Right lung (tissue), 5 donors: Measurements from ENCODE around the gene LRFN4. TPM values are rescaled to one million over a fixed set of nuclear protein-coding genes. Genes with fewer than 3 reads are reported as not detected.

Source experiments
- DNase-seq, 2 donors: peaks; one replicate each; pipeline ENCODE4 v3.0.0-alpha.2; 2013
- polyA plus RNA-seq, 5 donors: library from polyadenylated mRNA; unstranded; fragments of 120-200 nt; gene quantifications; one replicate each; pipeline versions ENCODE4 v1.2.1 to v1.2.3, GENCODE V29; 2013; ENCODE audit warnings: inconsistent platforms in 1 of 5, low replicate concordance in 1 of 5; ENCODE audit not compliant: insufficient read length in 5 of 5, insufficient read depth in 1 of 5

Gene LRFN4
- polyA plus RNA-seq, 5 donors, result 6.4 to 19.8 (median 8.8) TPM

DNA sequence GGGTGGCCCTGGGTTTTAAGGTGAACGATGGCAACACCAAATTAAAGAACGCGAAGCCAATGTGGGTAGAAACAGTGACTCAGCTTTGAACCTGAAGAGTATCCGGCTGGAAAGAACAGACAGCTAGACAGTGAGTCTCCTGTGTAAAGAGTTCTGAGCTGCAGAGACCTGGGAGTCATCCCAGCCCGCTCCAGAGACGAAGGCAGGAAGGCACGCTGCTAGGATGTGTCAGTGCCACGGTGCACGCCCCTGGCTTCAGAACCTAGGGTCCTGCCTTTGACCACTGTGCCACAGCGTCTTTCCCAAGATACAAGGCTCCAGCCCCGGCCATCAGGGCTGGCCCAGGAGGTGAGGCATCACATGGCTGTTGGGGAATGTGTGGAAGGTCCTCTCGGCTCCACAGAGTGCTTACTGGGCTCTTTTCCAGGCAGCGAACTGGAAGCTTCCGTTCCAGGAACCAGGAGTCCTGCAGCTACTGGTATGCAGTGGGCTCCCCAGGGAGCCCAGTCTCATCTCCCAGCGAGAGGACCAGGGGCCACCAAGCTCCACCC is 29.9 kb downstream of the LRFN4 start:
- no peak for DNase-seq

DNA sequence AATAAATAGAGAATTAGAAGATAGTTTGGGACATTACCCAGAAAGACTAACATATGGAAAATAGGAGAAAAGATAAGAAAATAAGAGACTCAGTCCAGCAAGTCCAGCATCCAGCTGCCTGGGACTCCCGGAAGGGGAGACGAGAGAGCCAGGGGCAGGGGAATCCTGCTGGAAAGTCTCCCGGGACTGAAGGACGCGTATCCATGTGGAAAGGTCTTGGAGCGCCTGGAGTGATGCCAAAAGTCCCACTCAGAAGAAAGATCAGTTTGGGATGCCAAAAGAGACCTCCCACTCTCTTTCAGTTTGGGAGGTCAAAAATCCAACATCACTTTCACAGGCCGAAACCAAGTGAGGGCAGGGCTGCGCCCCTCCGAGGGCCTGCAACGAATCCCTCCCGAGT is 30.7 kb downstream of the LRFN4 start:
- peak; percentile 75 to 76 for DNase-seq

DNA sequence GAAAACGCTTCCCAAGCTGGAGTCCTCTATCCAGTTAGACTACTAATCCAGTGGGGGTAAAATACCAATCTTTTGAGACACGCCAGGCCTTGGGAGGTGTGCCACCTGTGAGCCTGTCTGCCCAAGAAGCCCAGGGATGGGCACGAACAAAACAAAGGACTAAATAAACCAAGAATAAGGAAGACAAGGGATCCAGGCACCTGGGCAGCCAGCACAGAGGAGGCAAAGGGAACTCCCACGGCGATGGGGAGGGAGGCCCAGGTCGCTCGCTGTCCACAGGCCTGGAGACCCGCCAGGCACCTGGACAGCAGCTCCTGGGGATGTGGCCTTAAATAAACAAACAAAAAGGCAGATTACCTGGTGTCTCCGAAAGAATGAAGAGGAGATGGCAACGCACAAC is 31.4 kb downstream of the LRFN4 start:
- no peak for DNase-seq

DNA sequence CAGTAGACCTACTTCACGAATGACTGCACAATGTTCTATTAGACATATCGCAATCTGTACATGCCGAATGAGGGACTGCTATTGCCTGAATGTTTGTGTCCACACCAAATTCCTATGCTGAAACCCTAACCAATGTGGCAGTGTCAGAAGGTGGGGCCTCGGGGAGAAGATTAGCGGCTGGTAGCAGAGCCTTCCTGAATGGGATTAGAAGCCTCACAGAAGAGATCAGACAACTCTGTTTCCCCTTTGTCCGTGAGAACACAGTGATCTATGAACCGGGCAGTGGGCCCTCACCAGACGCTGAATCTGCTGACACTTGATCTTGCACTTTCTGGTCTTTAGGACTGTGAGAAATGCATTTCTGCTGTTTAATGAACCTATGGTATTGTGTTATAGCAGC is 33.1 kb downstream of the LRFN4 start:
- DNase-seq, result no peak

DNA sequence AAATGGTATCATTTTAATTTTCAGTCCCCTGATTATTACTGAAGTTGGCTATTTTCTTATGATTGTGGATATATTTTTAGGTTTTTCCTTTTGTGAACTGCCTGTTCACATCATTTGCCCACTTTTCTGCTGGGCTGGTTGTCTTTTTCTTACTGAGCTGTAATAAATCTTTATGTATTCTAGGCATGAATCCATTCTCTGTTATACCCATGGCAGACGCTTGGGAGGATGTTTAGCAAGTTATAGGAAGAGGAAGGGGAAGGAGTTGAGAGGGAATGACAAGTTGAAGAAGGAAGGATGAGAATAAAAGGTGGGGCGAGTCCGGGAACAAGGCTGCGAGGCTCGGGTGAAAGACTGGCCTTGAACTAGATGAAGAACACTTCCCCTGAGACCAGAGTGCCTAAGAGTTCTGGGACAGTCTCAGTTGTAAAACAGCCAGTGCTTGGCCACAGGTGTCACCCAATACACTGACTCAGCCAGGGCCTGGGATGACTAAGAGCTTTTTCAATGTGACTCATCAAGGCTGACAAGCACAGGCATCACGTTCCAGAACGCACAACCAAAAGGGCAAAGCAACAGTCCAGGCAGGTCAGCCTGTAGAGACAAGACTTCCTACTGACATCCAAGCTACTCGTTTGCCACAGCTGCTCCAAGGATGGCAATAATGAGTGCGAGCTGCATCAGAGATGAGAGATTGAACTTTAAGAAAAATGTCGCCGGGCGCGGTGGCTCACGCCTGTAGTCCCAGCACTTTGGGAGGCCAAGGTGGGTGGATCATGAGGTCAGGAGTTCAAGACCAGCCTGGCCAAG is 35.2 kb downstream of the LRFN4 start:
- DNase-seq, result no peak

DNA sequence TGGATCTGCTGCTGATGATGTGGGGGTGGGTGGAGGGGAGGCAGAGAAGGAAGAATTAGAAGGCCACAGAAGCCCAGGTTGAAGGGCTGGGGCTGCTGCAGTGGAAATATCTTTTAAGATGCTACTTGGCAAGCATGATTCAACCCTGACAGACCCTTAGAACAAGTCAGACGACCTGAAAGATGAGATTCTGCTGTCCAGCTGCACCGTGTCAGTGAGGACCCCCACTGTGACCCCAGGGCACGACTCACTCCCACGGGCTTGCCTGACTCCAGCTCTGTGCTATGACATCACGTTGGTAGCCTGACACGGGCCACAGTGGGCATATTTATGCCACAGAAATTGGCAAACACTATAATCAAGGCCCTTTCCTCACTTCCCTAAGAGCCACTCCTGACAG is 36.0 kb downstream of the LRFN4 start:
- no peak for DNase-seq

DNA sequence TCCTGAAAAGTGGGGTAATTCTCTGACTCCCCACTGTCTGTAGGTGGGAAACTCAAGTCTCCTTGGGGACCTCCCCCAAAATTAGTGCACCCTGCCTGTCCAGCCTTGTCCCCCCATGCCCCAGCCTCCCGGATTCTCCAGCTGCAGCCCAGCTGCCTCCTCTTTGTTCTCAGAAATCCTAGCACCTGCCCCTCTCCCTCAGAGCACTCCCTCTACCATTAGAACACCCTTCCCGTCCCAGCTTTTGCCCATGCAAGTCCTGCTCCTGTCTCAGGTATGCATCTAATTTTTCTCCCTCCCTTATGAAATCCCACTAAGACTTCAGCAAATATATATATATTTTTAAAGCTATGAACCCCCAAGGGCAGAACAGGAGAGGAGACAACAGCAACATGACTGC is 37.3 kb downstream of the LRFN4 start:
- no peak for DNase-seq

DNA sequence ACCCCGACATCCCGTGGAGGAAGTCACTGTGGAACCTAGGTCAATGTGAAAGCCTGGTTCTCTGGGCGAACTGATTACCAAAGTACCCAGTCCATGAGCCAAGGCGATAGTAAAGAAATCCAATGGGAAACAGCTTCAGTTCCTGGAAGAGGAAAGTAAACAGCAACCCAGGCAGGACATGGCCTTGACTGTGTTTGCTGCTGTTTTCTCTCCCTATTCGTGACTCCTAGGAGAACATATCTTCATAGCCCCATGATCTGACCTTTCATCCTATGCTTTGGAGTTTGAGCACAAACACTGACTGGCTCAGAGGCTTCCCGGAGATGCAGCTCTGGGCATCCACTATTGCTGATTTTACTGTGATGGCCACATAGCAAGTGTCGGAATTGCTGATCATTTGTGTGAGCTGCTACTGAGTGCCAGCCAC is 45.1 kb downstream of the LRFN4 start:
- no peak for DNase-seq

DNA sequence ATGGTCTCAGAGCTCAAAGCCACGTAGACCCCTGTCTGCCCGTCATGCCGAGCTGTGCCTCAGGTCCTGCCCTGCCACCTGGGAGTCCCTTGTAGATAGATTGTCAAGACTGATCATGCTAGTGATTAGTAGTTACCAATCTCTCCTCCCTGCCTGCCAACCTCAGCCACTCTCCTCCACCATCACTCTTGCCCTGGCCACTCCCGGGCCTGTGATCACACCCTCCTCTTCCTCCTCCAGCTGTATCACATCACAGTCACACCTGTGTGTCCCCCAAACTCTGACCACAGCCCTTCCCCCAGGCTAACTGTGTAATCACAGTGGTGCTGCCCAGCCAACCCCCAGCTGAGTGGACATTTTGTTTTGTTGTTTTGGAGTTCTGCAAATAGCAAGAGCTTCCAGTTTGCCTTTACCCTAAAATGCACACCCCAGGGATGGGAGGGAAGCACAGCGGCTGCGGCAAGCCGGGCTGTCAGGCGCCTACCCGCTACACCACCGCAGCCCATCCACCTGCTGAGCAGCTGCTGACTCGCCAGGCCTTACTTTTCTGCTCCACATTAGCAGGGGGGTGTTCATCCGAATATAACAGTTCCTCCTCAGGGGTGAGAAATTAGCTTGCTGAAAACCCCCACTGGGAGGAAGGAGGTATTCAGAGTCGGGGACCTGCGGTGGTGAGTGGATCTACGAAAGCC is 45.8 kb downstream of the LRFN4 start:
- DNase-seq, result no peak

DNA sequence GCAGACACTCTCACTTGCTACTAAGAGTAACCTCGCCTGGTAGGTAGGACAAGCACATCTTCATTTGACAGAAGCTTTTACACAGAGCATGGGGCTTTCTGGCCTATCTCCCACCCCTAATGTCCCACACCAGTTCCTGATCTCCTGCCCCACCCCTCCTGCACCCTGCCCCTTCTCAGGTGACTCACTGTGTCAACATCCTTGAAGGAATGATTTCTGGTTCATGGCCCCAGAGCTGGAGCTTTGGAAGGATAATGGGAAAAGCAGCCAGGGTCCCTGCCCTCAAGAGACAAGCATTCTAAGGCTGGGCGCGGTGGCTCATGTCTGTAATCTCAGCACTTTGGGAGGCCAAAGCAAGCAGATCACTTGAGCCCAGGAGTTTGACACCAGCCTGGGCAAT is 47.2 kb downstream of the LRFN4 start:
- no peak for DNase-seq

DNA sequence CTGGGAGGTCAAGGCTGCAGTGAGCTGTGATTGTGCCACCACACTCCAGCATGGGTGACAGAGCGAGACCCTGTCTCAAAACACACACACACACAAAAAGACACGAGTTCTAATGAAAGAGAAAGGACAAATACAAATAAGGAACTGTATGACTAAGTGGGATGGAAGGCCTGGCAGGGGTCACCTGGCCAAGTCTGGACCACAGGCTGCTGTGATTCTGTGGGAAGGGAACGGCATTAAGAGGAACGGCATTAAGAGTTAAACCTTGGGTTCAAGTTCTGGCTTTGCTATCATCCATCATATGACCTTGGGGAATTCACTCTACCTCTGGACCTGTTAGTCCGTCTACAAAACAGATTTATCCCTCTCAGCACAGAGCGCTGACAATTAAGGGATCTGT is 47.7 kb downstream of the LRFN4 start:
- no peak for DNase-seq

DNA sequence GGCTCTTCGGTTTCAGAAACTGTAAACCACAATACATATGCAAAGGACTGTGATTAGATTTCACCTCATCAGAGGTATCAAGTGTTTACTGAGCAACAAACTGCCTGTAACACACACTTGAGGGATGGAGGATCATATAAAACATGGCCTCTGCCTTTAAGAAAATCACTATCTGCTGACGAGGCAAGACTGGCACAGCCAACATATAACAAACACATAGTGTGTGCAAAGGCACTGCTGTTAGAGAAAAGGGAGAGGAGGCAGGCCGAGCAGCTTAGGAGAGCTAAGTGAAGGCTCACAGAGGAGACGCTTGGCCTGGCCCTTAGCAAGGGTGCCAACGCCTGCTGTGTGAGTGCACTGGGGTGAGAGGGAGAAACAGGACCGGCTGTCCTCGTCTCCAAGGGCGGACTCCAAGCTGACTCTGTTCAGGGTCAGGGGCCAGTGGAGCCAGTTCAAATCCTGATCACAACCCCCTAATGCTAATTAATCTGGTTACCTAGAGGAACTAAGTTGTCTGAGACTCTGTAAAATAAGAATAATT is 48.2 kb downstream of the LRFN4 start:
- no peak for DNase-seq

DNA sequence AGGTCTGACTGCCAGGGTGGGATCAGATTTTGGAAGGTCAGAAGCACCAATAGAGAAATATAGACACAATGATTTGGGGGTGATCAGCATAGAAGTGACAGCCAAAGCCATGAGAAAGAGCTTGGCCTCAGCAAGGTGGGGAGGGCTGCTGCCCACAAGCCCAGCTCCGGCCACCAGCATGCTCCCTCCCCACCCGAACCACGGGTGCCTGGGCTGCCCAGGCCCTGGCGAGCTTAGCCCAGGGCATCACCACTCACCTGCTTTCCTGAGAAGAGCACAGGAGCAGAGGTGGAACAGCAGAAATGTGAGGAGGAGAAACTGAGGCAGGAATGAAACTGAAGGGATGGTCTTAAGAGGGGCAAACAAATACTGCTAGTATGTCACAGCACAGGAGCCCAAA is 48.8 kb downstream of the LRFN4 start:
- DNase-seq, result no peak

DNA sequence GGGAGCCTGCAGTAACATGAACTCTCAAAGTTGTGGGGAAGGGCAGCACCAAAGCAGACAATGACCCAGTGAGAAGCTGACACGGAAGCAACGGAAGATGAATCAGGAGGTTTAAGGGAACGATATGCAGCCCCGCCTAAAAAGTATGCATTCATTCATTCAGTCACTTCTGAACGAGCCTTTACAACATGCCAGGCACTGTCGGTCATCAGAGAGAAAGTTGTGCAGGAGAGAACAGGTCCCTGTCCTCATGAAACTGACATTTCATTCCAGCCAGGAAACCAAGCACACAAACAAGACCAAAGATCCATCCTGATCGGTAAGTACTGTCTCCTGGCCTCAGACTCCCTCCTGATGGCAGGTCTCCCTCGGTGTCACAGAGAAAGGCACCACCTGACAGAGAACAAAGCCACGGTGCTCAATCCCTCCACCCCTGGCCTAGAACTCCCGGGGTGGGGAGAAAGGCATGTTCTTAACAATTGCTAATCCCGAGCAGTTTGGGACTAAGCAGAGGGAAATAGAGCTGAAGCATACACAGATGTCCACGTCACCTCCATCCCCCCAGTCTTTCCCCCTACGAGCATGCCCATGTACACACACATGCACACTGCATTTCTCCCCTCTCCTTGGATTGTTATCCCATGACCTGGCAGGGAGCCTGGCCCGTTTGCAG is 49.3 kb downstream of the LRFN4 start:
- peak; percentile 31 to 36 for DNase-seq

DNA sequence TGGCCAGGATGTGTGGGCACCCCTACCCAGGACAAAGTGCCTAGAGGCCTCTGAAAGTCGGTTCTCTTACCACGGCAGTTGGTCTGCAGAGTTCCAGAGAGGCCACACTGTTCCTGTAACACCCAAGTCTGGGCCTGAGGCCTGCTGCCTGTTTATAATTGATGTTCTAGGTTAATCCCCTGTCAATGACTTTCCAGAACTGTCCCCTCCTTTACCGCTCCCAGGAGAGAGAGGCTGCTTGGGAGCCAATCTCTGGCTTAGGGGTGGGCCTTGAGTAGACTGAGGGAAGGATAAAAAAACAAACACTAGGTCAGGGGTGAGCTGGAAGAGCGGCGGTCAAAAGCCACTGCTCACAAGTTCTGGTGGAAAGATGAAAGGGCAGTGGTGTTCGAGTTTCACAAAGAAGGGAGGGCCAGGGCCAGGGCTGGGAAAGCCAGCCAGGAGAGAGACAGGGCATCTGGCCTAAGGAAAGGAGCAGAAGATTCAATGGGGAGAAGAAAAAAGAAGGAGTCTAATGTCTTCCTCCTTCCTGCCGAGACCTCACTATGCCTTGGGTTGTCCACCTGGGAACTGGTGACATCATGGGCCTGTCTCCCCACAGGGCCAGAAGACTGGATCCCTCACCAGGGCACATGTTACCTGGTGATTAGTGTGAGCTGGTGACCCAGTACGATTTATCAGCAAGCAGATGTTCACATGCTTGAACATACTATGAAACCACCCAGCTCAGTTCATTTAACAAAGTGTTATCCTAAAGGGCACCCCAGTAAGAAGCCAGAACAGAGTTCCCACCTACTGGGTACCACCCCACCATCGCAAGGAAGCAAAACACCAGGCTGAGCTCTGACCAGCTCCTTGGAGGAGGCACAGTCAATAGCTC is 51.1 kb downstream of the LRFN4 start:
- no peak for DNase-seq

DNA sequence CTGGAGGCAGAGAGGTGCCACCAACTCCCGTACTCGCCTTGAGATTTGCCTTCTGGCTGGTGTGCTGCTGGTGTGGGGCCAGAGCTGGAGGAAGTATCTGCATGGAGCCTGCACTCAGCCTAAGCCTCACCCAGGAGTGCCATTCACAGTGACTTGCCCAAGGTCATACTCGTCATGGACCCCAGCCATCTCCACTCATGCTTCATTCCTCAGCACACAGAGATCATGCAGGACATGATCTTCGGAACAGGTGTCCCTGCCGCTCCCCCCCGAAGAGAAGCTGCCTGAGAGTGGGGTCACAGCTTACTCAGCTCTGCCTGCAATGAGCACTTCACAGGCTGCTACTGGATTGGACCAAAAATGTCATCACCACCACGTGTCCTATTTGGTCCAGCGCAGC is 52.3 kb downstream of the LRFN4 start:
- no peak for DNase-seq

DNA sequence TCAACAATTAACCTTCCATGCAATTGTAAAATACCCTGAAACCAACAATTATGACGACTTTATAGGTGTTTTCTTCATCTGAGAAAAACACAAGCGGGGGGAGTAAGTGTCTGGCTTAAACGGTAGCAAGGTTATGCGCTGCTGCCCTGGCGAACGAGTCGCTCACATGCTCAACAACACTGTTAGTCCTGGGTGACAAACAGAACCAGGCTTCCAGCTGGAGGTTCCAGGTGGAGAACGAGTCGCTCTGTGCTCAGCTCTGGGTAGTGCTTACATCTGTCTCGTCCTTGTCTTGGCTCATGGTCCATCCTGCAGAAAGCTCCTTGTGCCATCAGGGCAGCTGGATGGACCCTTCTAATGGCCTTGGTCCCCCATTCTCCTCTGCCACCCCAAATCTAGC is 53.2 kb downstream of the LRFN4 start:
- no peak for DNase-seq
